Trophoblast cell (in vitro differentiated cells and primary cell): ENCODE data around the gene ZFYVE28.
A peak's percentile ranks its signal among the peaks of the same experiment; 100 is the strongest.

ENCODE experiments used
- DNase-seq, 2 donors: peaks; one replicate each; pipeline ENCODE4 v3.0.0-alpha.2; 2016
- H2AFZ ChIP-seq: 2 replicates; pipeline ENCODE4 v1.6.1; 2013; ENCODE audit warnings: low read length, moderate library complexity, mild to moderate bottlenecking; ENCODE audit not compliant: insufficient read depth, poor library complexity
- H2AK5ac ChIP-seq: 2 replicates; pipeline ENCODE4 v1.6.1; 2013; ENCODE audit warnings: mild to moderate bottlenecking, low read length
- H2BK120ac ChIP-seq: 2 replicates; pipeline ENCODE4 v1.6.1; 2013; ENCODE audit warnings: low read length, mild to moderate bottlenecking, moderate library complexity; ENCODE audit not compliant: insufficient read depth, poor library complexity
- H2BK12ac ChIP-seq: 2 replicates; pipeline ENCODE4 v1.6.1; 2013; ENCODE audit warnings: mild to moderate bottlenecking, low read length, moderate library complexity
- H2BK5ac ChIP-seq: 2 replicates; pipeline ENCODE4 v1.6.1; 2013; ENCODE audit warnings: low read length, low read depth, moderate library complexity, mild to moderate bottlenecking; ENCODE audit not compliant: poor library complexity
- H3K14ac ChIP-seq: 2 replicates; pipeline ENCODE4 v1.6.1; 2013; ENCODE audit warnings: mild to moderate bottlenecking, low read length
- H3K18ac ChIP-seq: 2 replicates; pipeline ENCODE4 v1.6.1; 2013; ENCODE audit warnings: mild to moderate bottlenecking, low read length
- H3K23ac ChIP-seq: 2 replicates; pipeline ENCODE4 v1.6.1; 2013; ENCODE audit warnings: low read length
- H3K27ac ChIP-seq: 2 replicates; pipeline ENCODE4 v1.5.1; 2013; ENCODE audit warnings: low read depth, mild to moderate bottlenecking, inconsistent platforms, low read length, moderate library complexity
- H3K27me3 ChIP-seq: 2 replicates; pipeline ENCODE4 v1.6.1; 2013; ENCODE audit warnings: inconsistent platforms, mild to moderate bottlenecking, low read length, moderate library complexity; ENCODE audit not compliant: insufficient read depth
- H3K36me3 ChIP-seq, 2 experiments: 1 replicate in 1 of 2; 2 replicates in 1 of 2; pipeline ENCODE4 v1.6.1; 2013; ENCODE audit warnings: low read length in 2 of 2, mild to moderate bottlenecking in 2 of 2, moderate library complexity in 1 of 2; ENCODE audit not compliant: insufficient read depth in 2 of 2, control insufficient read depth in 1 of 2
- H3K4ac ChIP-seq: 2 replicates; pipeline ENCODE4 v1.6.1; 2013; ENCODE audit warnings: low read depth, mild to moderate bottlenecking, low read length, moderate library complexity
- H3K4me1 ChIP-seq, 2 experiments: 1 replicate in 1 of 2; 2 replicates in 1 of 2; pipeline ENCODE4 v1.6.1; 2013; ENCODE audit warnings: low read length in 2 of 2, mild to moderate bottlenecking in 2 of 2, moderate library complexity in 1 of 2; ENCODE audit not compliant: insufficient read depth in 2 of 2, control insufficient read depth in 1 of 2
- H3K4me2 ChIP-seq: 2 replicates; pipeline ENCODE4 v1.6.1; 2013; ENCODE audit warnings: inconsistent platforms, mild to moderate bottlenecking, low read length, moderate library complexity
- H3K4me3 ChIP-seq: 2 replicates; pipeline ENCODE4 v1.5.1; 2013; ENCODE audit warnings: mild to moderate bottlenecking, low read depth, low read length, inconsistent platforms
- H3K79me1 ChIP-seq: one replicate; pipeline ENCODE4 v1.6.1; 2013; ENCODE audit warnings: low read length
- H3K79me2 ChIP-seq: 2 replicates; pipeline ENCODE4 v1.6.1; 2013; ENCODE audit warnings: low read length, mild to moderate bottlenecking; ENCODE audit not compliant: control insufficient read depth, insufficient read depth, poor library complexity
- H3K9ac ChIP-seq: 2 replicates; pipeline ENCODE4 v1.6.1; 2013; ENCODE audit warnings: mild to moderate bottlenecking, low read length
- H3K9me3 ChIP-seq: 2 replicates; pipeline ENCODE4 v1.6.1; 2013; ENCODE audit warnings: low read depth, mild to moderate bottlenecking, control low read depth, inconsistent platforms, low read length; ENCODE audit not compliant: insufficient read depth
- H4K12ac ChIP-seq: 2 replicates; pipeline ENCODE4 v1.6.1; 2013; ENCODE audit warnings: low read depth, mild to moderate bottlenecking, low read length, moderate library complexity
- H4K8ac ChIP-seq: 2 replicates; pipeline ENCODE4 v1.6.1; 2013; ENCODE audit warnings: low read depth, mild to moderate bottlenecking, low read length, moderate library complexity
- H4K91ac ChIP-seq: one replicate; pipeline ENCODE4 v1.6.1; 2013; ENCODE audit warnings: low read depth, mild to moderate bottlenecking, low read length, moderate library complexity
- WGBS: extraction: QIAGEN DNeasy Blood & Tissue Kit; methylation state at CpG from one replicate; pipeline ENCODE4 v1.1.7; 2013; ENCODE audit warnings: missing lambda C conversion rate; ENCODE audit not compliant: insufficient read length, insufficient coverage; ENCODE audit errors: extremely low coverage; 5-methylcytosine and 5-hydroxymethylcytosine counted together

ZFYVE28 gene

GRCh38 chr4:2273221-2273620 is 145.2 kb downstream of the ZFYVE28 start:
- no peak overlapping the region for H2AFZ ChIP-seq
- H3K79me1 ChIP-seq = no peaks in the 10 kb centered on the region

GRCh38 chr4:2272828-2273120 is 145.7 kb downstream of the ZFYVE28 start:
- no peak overlapping the region for H4K12ac ChIP-seq
- WGBS = no CpG with 5 or more reads among the region's 6 CpGs

More at GRCh38 chr4:2273221-2273620, 145.2 kb downstream of the ZFYVE28 start:
- Histone ChIP-seq H4K91ac (no peak overlapping the region), H4K12ac (no peak overlapping the region), H2BK120ac (no peak overlapping the region), H3K9ac (no peak overlapping the region), H3K27ac (no peak overlapping the region), H3K9me3 (peaks cover 2% of the 10 kb centered on the region), H2AK5ac (no peak overlapping the region), H4K8ac (no peak overlapping the region), H3K4me2 (no peak overlapping the region), H3K27me3 (no peaks in the 10 kb centered on the region), H3K4ac (no peak overlapping the region), H2BK12ac (no peak overlapping the region), H3K4me1 (no peaks in the 10 kb centered on the region), H3K79me2 (no peaks in the 10 kb centered on the region), H2BK5ac (no peak overlapping the region), H3K23ac (no peak overlapping the region), H3K36me3 (no peaks in the 10 kb centered on the region), H3K14ac (no peak overlapping the region), H3K18ac (no peak overlapping the region), H3K4me3 (no peak overlapping the region)
- WGBS = no CpG with 5 or more reads among the region's 15 CpGs
- no peak for DNase-seq

GRCh38 chr4:2272026-2272827 is 146.2 kb downstream of the ZFYVE28 start:
- DNase-seq = no peak
- Histone ChIP-seq H4K91ac (no peak overlapping the region), H3K4ac (no peak overlapping the region), H3K4me1 (no peaks in the 10 kb centered on the region), H4K12ac (no peak overlapping the region), H3K9me3 (peaks cover 2% of the 10 kb centered on the region), H2BK120ac (no peak overlapping the region), H3K4me2 (no peak overlapping the region), H3K27ac (no peak overlapping the region), H2BK12ac (no peak overlapping the region), H3K79me1 (no peaks in the 10 kb centered on the region), H3K4me3 (no peak overlapping the region), H3K27me3 (no peaks in the 10 kb centered on the region), H3K18ac (no peak overlapping the region), H2BK5ac (no peak overlapping the region), H2AK5ac (no peak overlapping the region), H3K9ac (no peak overlapping the region), H3K23ac (no peak overlapping the region), H3K14ac (no peak overlapping the region), H3K36me3 (no peaks in the 10 kb centered on the region), H3K79me2 (no peaks in the 10 kb centered on the region), H4K8ac (no peak overlapping the region), H2AFZ (no peak overlapping the region)
- WGBS = no CpG with 5 or more reads among the region's 25 CpGs

More at GRCh38 chr4:2272828-2273120, 145.7 kb downstream of the ZFYVE28 start:
- Histone ChIP-seq H3K4me1 (no peaks in the 10 kb centered on the region), H2BK5ac (no peak overlapping the region), H3K9me3 (peaks cover 2% of the 10 kb centered on the region), H3K9ac (no peak overlapping the region), H2BK120ac (no peak overlapping the region), H3K27ac (no peak overlapping the region), H3K4me3 (no peak overlapping the region), H3K14ac (no peak overlapping the region), H3K79me2 (no peaks in the 10 kb centered on the region), H4K91ac (no peak overlapping the region), H3K4me2 (no peak overlapping the region), H2BK12ac (no peak overlapping the region), H3K36me3 (no peaks in the 10 kb centered on the region), H2AFZ (no peak overlapping the region), H3K79me1 (no peaks in the 10 kb centered on the region), H2AK5ac (no peak overlapping the region), H3K18ac (no peak overlapping the region), H3K4ac (no peak overlapping the region), H3K23ac (no peak overlapping the region), H3K27me3 (no peaks in the 10 kb centered on the region), H4K8ac (no peak overlapping the region)
- DNase-seq = no peak

GRCh38 chr4:2271279-2272025 is 147.0 kb downstream of the ZFYVE28 start:
- Histone ChIP-seq H3K23ac (no peak overlapping the region), H2AK5ac (no peak overlapping the region), H3K9me3 (peaks cover 2% of the 10 kb centered on the region), H3K9ac (no peak overlapping the region), H2BK120ac (no peak overlapping the region), H2AFZ (no peak overlapping the region), H2BK12ac (no peak overlapping the region), H4K8ac (no peak overlapping the region), H3K79me2 (no peaks in the 10 kb centered on the region), H3K36me3 (no peaks in the 10 kb centered on the region), H3K27me3 (no peaks in the 10 kb centered on the region), H3K18ac (no peak overlapping the region), H3K14ac (no peak overlapping the region), H4K12ac (no peak overlapping the region), H3K4me2 (no peak overlapping the region), H3K4ac (no peak overlapping the region), H3K79me1 (no peaks in the 10 kb centered on the region), H3K4me3 (peak overlapping the region; percentile 19), H3K27ac (no peak overlapping the region), H2BK5ac (no peak overlapping the region), H3K4me1 (no peaks in the 10 kb centered on the region), H4K91ac (no peak overlapping the region)
- WGBS = no CpG with 5 or more reads among the region's 27 CpGs
- DNase-seq = no peak
